Stimulated activated CD8-positive, alpha-beta memory T cell treated with anti-CD3 and anti-CD28 coated beads, Interleukin-12 subunit alpha, Interleukin-12 subunit beta, amount 100 ng/mL, for 24 hours (primary cell): ENCODE data around the gene RYR1.
"Not testable (repeated sequence)": the region's sequence is repeated elsewhere in the genome, so short reads cannot be mapped to it uniquely, and the experiment has no call there.

Source experiments
- DNase-seq: peaks from one replicate; pipeline ENCODE4 v3.0.0-alpha.2; 2020; ENCODE audit errors: extremely low read depth

RYR1 gene

GRCh38 chr19:38427035-38427677 lies 6.3 kb upstream of the RYR1 start:
- not testable (repeated sequence) for DNase-seq

- DNase-seq: no peak
Measured at GRCh38 chr19:38429055-38429810, 4.3 kb upstream of the RYR1 start.

- no peak for DNase-seq
Measured at GRCh38 chr19:38429811-38430156, 3.7 kb upstream of the RYR1 start.

DNA sequence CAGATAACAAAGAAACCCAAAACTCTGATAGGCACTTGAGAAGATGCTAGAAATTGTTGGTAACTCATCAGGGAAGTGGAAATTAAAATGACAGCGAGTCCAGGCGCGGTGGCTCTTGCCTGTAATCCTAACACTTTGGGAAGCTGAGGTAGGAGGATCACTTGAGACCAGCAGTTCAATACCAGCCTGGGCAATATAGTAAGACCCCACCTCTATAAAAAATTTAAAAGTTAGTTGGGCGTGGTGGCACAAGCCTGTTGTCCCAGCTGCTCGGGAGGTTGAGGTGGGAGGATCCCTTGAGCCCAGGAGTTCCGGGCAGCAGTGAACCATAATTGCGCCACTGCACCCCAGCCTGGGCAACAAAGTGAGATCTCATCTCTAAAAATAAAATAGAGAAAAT lies 2.6 kb upstream of the RYR1 start:
- no peak for DNase-seq

DNA sequence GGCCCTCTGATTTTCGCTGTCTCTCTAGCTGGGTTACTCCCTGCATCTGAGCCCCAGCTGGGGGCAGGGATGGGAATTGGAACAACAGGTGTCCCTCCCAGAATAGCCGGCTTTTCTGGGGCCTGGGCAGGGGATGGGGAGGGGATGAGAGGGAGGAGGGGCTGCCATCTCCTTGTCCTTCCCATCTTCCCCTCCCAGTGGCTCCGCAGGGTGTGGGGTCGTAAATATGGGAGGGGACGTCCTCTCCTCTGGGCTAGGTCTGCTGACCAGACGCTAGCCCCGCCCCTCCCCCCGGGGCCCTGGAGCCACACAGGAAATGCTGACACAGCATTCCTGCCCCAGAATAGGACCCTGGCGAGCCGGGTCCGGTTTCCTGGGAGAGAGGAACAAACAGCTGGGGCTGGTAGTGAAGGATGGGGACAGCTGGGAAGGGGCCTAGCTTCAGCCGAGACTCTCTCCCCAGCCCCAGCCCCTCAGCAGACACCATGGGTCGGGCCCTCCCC lies 1.1 kb downstream of the RYR1 start:
- DNase-seq: no peak

GRCh38 chr19:38437295-38437694 lies 3.8 kb downstream of the RYR1 start:
- no peak for DNase-seq

DNA sequence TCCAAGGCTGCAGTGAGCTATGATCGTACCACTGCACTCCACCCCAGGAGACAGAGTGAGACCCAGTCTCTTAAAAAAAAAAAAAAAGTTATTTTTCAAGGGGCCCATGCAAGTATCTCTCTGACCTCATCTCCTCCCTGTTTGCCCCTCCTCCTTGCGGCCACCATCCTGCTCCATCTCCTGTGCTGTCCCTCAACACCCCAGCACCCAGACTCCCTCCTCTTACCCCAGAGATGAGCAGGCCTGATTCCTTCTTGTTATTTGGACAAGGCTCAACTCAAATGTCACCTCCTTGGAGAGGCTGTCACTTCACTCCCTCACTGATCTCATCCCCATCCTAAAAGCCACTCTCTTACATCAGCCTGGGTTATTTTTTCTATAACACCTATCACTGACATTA lies 4.4 kb downstream of the RYR1 start:
- no peak for DNase-seq

DNA sequence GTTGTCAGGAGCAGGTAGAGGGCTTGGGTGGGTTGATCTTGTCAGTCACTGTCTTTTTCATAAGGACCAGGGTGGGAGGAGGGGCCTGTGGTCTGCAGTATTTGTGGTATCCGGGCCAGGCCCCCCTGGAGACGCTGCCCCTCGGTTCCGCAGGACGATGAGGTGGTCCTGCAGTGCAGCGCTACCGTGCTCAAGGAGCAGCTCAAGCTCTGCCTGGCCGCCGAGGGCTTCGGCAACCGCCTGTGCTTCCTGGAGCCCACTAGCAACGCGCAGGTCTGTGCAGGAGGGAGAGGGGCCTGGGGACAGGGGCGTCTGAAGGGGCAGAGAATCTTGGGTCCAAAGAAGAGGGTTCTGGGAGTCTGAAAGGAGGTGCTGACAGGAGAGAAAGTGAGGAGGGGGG lies 7.1 kb downstream of the RYR1 start:
- no peak for DNase-seq

- no peak for DNase-seq
Measured at GRCh38 chr19:38441657-38442348, 8.3 kb downstream of the RYR1 start.

- no peak for DNase-seq
Measured at GRCh38 chr19:38442736-38443135, 9.2 kb downstream of the RYR1 start.

DNA sequence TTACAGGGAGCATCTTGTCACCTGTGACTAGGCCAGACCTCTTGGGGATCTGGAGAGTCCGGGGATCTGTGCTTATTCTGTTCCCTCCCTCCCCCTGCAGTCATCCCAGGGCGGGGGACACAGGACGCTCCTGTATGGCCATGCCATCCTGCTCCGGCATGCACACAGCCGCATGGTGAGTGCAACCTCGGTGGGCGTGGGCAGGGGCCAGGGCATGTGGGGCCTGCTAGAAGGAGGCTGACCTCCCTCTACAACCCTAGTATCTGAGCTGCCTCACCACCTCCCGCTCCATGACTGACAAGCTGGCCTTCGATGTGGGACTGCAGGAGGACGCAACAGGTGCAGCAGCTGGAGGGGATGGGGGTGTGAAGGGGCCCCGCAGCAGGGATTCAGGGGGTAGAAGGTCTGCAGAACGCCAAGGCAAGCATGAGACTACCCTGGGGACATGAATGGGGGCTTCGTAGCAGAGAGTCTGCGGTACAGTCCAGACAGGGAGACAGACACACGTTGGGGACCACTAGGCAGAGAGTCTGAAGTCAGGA lies 10.0 kb downstream of the RYR1 start:
- DNase-seq: no peak

GRCh38 chr19:38444026-38444425 lies 10.5 kb downstream of the RYR1 start:
- DNase-seq: no peak

DNA sequence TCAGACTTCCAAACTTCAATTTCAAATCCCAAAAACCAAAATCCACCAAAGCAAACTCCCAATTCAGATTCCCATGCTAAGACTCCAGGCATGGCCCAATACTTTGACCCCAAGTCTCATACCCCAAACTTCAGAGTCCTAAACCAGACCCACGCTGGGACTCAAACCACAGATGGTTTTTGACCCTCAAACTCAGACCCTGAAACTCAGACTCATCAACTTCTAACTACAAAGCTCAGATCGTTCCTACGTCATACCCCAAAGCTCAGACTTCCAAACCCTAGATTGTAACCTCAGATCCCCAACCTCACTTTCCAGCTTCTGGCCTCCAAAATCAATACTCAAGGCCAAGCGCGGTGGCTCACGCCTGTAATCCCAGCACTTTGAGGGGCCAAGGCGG lies 11.9 kb downstream of the RYR1 start:
- DNase-seq: no peak

DNA sequence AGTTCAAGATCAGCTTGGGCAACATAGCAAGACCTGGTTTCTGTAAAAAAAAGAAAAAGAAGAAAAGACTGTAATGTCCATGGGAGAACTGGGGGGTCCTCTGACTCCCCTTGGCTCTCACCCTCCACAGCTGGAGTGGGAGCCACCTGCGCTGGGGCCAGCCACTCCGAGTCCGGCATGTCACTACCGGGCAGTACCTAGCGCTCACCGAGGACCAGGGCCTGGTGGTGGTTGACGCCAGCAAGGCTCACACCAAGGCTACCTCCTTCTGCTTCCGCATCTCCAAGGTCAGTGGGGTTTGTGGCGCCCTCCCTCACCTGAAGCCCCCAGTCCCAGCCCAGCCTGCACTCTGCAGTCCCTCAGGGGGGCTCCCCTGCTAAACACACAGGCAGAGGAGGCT lies 14.7 kb downstream of the RYR1 start:
- DNase-seq: no peak

DNA sequence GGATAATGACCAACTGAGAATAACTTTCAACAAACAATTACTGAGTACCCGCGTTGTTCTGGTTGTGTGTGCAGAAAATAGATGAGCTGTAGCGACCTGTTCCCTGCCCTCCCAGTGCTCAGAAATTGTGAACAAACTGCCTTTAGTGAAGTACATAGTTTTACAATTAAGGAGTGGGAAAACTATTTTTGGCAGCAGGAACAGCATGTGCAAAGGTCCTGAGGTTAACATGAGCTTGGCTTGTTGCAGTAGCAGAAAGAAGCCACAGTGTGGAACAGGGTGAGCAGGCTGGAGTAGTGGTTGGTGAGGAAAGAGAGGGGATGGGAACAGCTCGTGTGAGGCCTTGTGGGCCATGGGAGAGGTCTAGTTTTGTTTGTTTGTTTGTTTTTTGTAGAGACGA lies 16.0 kb downstream of the RYR1 start:
- no peak for DNase-seq

DNA sequence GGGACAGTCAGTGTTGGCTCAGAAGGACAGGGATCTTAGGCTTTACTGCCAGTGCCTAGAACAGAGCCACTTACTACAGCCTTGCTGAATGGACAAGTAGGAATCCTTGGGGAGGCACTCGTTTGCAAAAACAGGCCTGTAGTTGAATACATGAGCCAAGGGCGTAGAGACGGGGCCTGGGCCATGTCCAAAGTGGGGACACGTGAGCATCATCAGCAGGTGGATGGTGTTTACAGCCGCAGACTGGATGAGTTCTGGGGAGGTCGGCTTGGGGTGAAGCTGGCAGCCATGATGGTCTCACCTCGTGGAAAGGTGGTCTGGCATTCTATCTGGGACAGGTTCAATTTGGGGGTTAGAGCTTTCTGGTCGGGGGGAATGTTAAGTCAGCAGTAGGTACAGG lies 17.5 kb downstream of the RYR1 start:
- DNase-seq: no peak

GRCh38 chr19:38451629-38452028 lies 18.1 kb downstream of the RYR1 start:
- no peak for DNase-seq

- DNase-seq: no peak
Measured at GRCh38 chr19:38452430-38453366, 19.2 kb downstream of the RYR1 start.

DNA sequence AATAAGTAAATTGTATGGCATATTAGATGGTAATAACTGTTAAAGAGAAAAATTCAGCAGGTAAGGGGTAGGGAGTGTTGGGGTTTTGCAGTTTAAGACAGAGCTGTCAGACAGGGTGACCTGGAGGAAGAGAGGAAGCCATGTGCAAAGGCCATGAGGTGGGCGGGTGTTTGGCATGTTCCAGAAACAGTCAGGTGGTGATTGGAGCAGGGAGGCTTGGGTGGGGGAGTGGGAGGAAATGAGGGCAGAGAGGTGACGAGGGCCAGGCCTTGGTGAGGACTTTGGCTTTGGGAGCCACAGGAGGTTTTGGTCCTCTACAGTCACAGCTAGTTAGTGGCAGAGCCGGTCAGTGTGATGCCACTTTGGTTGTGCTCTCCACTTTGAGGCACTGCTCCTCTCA lies 20.1 kb downstream of the RYR1 start:
- no peak for DNase-seq

- DNase-seq: no peak
Measured at GRCh38 chr19:38455031-38455430, 21.5 kb downstream of the RYR1 start.

- no peak for DNase-seq
Measured at GRCh38 chr19:38457202-38457601, 23.7 kb downstream of the RYR1 start.
